IPS-18a (cell line): ENCODE measurements around the gene GCN1.

Experiments used
- H3K27ac ChIP-seq: one replicate; pipeline ENCODE4 v1.5.1; 2013; ENCODE audit warnings: low read length
- H3K27me3 ChIP-seq: one replicate; pipeline ENCODE4 v1.6.1; 2013; ENCODE audit warnings: mild to moderate bottlenecking, low read length; ENCODE audit not compliant: control insufficient read depth, insufficient read depth
- H3K36me3 ChIP-seq: one replicate; pipeline ENCODE4 v1.6.1; 2013; ENCODE audit warnings: low read depth, low read length; ENCODE audit not compliant: control insufficient read depth
- H3K4me1 ChIP-seq: one replicate; pipeline ENCODE4 v1.6.1; 2013; ENCODE audit warnings: low read depth, low read length; ENCODE audit not compliant: control insufficient read depth
- H3K4me3 ChIP-seq: one replicate; pipeline ENCODE4 v1.5.1; 2013; ENCODE audit warnings: low read length
- H3K9ac ChIP-seq: one replicate; pipeline ENCODE4 v1.6.1; 2013; ENCODE audit warnings: mild to moderate bottlenecking, low read length, moderate library complexity
- H3K9me3 ChIP-seq: one replicate; pipeline ENCODE4 v1.6.1; 2013; ENCODE audit warnings: low read depth, low read length; ENCODE audit not compliant: control insufficient read depth

Gene GCN1

GRCh38 chr12:120227233-120228040, 32.9 kb upstream of the GCN1 start:
- Histone ChIP-seq H3K9ac (no peak overlapping the region), H3K4me1 (peaks cover 59% of the 10 kb centered on the region), H3K4me3 (no peak overlapping the region), H3K27me3 (no peaks in the 10 kb centered on the region), H3K36me3 (peaks cover 14% of the 10 kb centered on the region), H3K9me3 (no peaks in the 10 kb centered on the region), H3K27ac (no peak overlapping the region)

- H3K4me1 ChIP-seq = peaks cover 45% of the 10 kb centered on the region
- no peaks in the 10 kb centered on the region for H3K27me3 ChIP-seq
- H3K27ac ChIP-seq = no peak overlapping the region
- H3K4me3 ChIP-seq = no peak overlapping the region
- no peak overlapping the region for H3K9ac ChIP-seq
- H3K9me3 ChIP-seq = no peaks in the 10 kb centered on the region
- H3K36me3 ChIP-seq = peaks cover 23% of the 10 kb centered on the region
These were observed 31.5 kb upstream of the GCN1 start for GRCh38 chr12:120225852-120226640.

- H3K27me3 ChIP-seq = no peaks in the 10 kb centered on the region
- no peak overlapping the region for H3K27ac ChIP-seq
- H3K4me3 ChIP-seq = no peak overlapping the region
- peaks cover 38% of the 10 kb centered on the region for H3K4me1 ChIP-seq
- H3K9me3 ChIP-seq = no peaks in the 10 kb centered on the region
- H3K9ac ChIP-seq = no peak overlapping the region
- H3K36me3 ChIP-seq = peaks cover 23% of the 10 kb centered on the region
These were observed 30.7 kb upstream of the GCN1 start for GRCh38 chr12:120225200-120225558.

GRCh38 chr12:120224304-120225199, 30.0 kb upstream of the GCN1 start:
- H3K36me3 ChIP-seq = peaks cover 27% of the 10 kb centered on the region
- no peaks in the 10 kb centered on the region for H3K9me3 ChIP-seq
- no peak overlapping the region for H3K4me3 ChIP-seq
- H3K27me3 ChIP-seq = no peaks in the 10 kb centered on the region
- H3K9ac ChIP-seq = no peak overlapping the region
- H3K4me1 ChIP-seq = peaks cover 31% of the 10 kb centered on the region
- no peak overlapping the region for H3K27ac ChIP-seq

- Histone ChIP-seq H3K27ac (no peak overlapping the region), H3K4me3 (no peak overlapping the region), H3K36me3 (peaks cover 34% of the 10 kb centered on the region), H3K4me1 (peaks cover 23% of the 10 kb centered on the region), H3K9me3 (no peaks in the 10 kb centered on the region), H3K9ac (no peak overlapping the region), H3K27me3 (no peaks in the 10 kb centered on the region)
These were observed 29.2 kb upstream of the GCN1 start for GRCh38 chr12:120223458-120224303.

GRCh38 chr12:120222288-120222832, 27.8 kb upstream of the GCN1 start:
- H3K36me3 ChIP-seq = peaks cover 36% of the 10 kb centered on the region
- H3K4me1 ChIP-seq = peaks cover 13% of the 10 kb centered on the region
- no peak overlapping the region for H3K4me3 ChIP-seq
- no peak overlapping the region for H3K27ac ChIP-seq
- no peaks in the 10 kb centered on the region for H3K9me3 ChIP-seq
- H3K27me3 ChIP-seq = no peaks in the 10 kb centered on the region
- no peak overlapping the region for H3K9ac ChIP-seq

- H3K4me3 ChIP-seq = no peak overlapping the region
- peaks cover 13% of the 10 kb centered on the region for H3K4me1 ChIP-seq
- H3K9ac ChIP-seq = no peak overlapping the region
- H3K27ac ChIP-seq = no peak overlapping the region
- H3K9me3 ChIP-seq = no peaks in the 10 kb centered on the region
- H3K36me3 ChIP-seq = peaks cover 36% of the 10 kb centered on the region
- H3K27me3 ChIP-seq = no peaks in the 10 kb centered on the region
These were observed 27.0 kb upstream of the GCN1 start for GRCh38 chr12:120221576-120221900.

- Histone ChIP-seq H3K4me3 (no peak overlapping the region), H3K36me3 (peaks cover 33% of the 10 kb centered on the region), H3K27ac (no peak overlapping the region), H3K4me1 (peaks cover 11% of the 10 kb centered on the region), H3K27me3 (no peaks in the 10 kb centered on the region), H3K9ac (no peak overlapping the region), H3K9me3 (no peaks in the 10 kb centered on the region)
These were observed 26.5 kb upstream of the GCN1 start for GRCh38 chr12:120220838-120221575.

GRCh38 chr12:120218680-120219606, 24.4 kb upstream of the GCN1 start:
- no peaks in the 10 kb centered on the region for H3K4me1 ChIP-seq
- no peak overlapping the region for H3K9ac ChIP-seq
- no peak overlapping the region for H3K4me3 ChIP-seq
- H3K36me3 ChIP-seq = peaks cover 43% of the 10 kb centered on the region
- no peaks in the 10 kb centered on the region for H3K27me3 ChIP-seq
- H3K9me3 ChIP-seq = no peaks in the 10 kb centered on the region
- no peak overlapping the region for H3K27ac ChIP-seq
